ENCODE results near the gene LRRC25.
"Not testable (repeated sequence)": the region's sequence is repeated elsewhere in the genome, so short reads cannot be mapped to it uniquely, and the experiment has no call there.

The LRRC25 gene

GRCh38 chr19:18351544-18351943 is 45.9 kb downstream of the LRRC25 start:
- H3K27me3 ChIP-seq (ENCODE audit: control insufficient read depth, insufficient read depth, low read length), result no peaks in the 10 kb centered on the region
- no peaks in the 10 kb centered on the region for H3K9me3 ChIP-seq (ENCODE audit: control insufficient read depth, insufficient read depth, low read length)
- H3K4me3 ChIP-seq (ENCODE audit: low read depth, low read length), result no peak overlapping the region
- peaks cover 9% of the 10 kb centered on the region for H3K36me3 ChIP-seq (ENCODE audit: control insufficient read depth, insufficient read depth, low read length)
- no peak overlapping the region for H3K27ac ChIP-seq (ENCODE audit: low read depth, low read length)
- no peak overlapping the region for H3K9ac ChIP-seq (ENCODE audit: low read depth, low read length)
- H3K4me1 ChIP-seq (ENCODE audit: control insufficient read depth, insufficient read depth, low read length), result no peaks in the 10 kb centered on the region

- no peak overlapping the region for H3K9ac ChIP-seq (ENCODE audit: low read depth, low read length)
- H3K4me1 ChIP-seq (ENCODE audit: control insufficient read depth, insufficient read depth, low read length), result 0 out of 2 replicates have a peak, but pooled peaks cover 5% of the 10 kb centered on the region
- no peaks in the 10 kb centered on the region for H3K9me3 ChIP-seq (ENCODE audit: control insufficient read depth, insufficient read depth, low read length)
- H3K27ac ChIP-seq (ENCODE audit: low read depth, low read length), result no peak overlapping the region
- peaks cover under 1% of the 10 kb centered on the region; the same call in 1 of the 2 replicates for H3K36me3 ChIP-seq (ENCODE audit: control insufficient read depth, insufficient read depth, low read length)
- H3K4me3 ChIP-seq (ENCODE audit: low read depth, low read length), result no peak overlapping the region
- H3K27me3 ChIP-seq (ENCODE audit: control insufficient read depth, insufficient read depth, low read length), result no peaks in the 10 kb centered on the region
Observed at GRCh38 chr19:18350490-18350889, 46.9 kb downstream of the LRRC25 start.

- peaks cover 11% of the 10 kb centered on the region for H3K4me1 ChIP-seq (ENCODE audit: control insufficient read depth, insufficient read depth, low read length)
- no peak overlapping the region for H3K9ac ChIP-seq (ENCODE audit: low read depth, low read length)
- no peak overlapping the region for H3K4me3 ChIP-seq (ENCODE audit: low read depth, low read length)
- no peaks in the 10 kb centered on the region for H3K36me3 ChIP-seq (ENCODE audit: control insufficient read depth, insufficient read depth, low read length)
- H3K27me3 ChIP-seq (ENCODE audit: control insufficient read depth, insufficient read depth, low read length), result no peaks in the 10 kb centered on the region
- H3K27ac ChIP-seq (ENCODE audit: low read depth, low read length), result no peak overlapping the region
- H3K9me3 ChIP-seq (ENCODE audit: control insufficient read depth, insufficient read depth, low read length), result no peaks in the 10 kb centered on the region
Observed at GRCh38 chr19:18349524-18350128, 47.8 kb downstream of the LRRC25 start.

GRCh38 chr19:18348818-18349339 is 48.5 kb downstream of the LRRC25 start:
- H3K9ac ChIP-seq (ENCODE audit: low read depth, low read length); H3K4me3 ChIP-seq (ENCODE audit: low read depth, low read length): not testable (repeated sequence)
- peaks cover 18% of the 10 kb centered on the region for H3K4me1 ChIP-seq (ENCODE audit: control insufficient read depth, insufficient read depth, low read length)

GRCh38 chr19:18348171-18348570 is 49.3 kb downstream of the LRRC25 start:
- no peaks in the 10 kb centered on the region for H3K27me3 ChIP-seq (ENCODE audit: control insufficient read depth, insufficient read depth, low read length)
- peaks cover 2% of the 10 kb centered on the region for H3K36me3 ChIP-seq (ENCODE audit: control insufficient read depth, insufficient read depth, low read length)
- no peaks in the 10 kb centered on the region for H3K9me3 ChIP-seq (ENCODE audit: control insufficient read depth, insufficient read depth, low read length)
- H3K9ac ChIP-seq (ENCODE audit: low read depth, low read length), result no peak overlapping the region
- peaks cover 20% of the 10 kb centered on the region for H3K4me1 ChIP-seq (ENCODE audit: control insufficient read depth, insufficient read depth, low read length)
- H3K27ac ChIP-seq (ENCODE audit: low read depth, low read length), result no peak overlapping the region
- no peak overlapping the region for H3K4me3 ChIP-seq (ENCODE audit: low read depth, low read length)

More at GRCh38 chr19:18348818-18349339, 48.5 kb downstream of the LRRC25 start:
- H3K27me3 ChIP-seq (ENCODE audit: control insufficient read depth, insufficient read depth, low read length); H3K9me3 ChIP-seq (ENCODE audit: control insufficient read depth, insufficient read depth, low read length); H3K36me3 ChIP-seq (ENCODE audit: control insufficient read depth, insufficient read depth, low read length); H3K27ac ChIP-seq (ENCODE audit: low read depth, low read length): not testable (repeated sequence)

GRCh38 chr19:18346091-18346490 is 51.3 kb downstream of the LRRC25 start:
- Histone ChIP-seq H3K27me3 (ENCODE audit: control insufficient read depth, insufficient read depth, low read length) (no peaks in the 10 kb centered on the region), H3K27ac (ENCODE audit: low read depth, low read length) (peak overlapping the region; percentile 59), H3K9ac (ENCODE audit: low read depth, low read length) (no peak overlapping the region), H3K9me3 (ENCODE audit: control insufficient read depth, insufficient read depth, low read length) (no peaks in the 10 kb centered on the region), H3K4me1 (ENCODE audit: control insufficient read depth, insufficient read depth, low read length) (peaks cover 25% of the 10 kb centered on the region), H3K36me3 (ENCODE audit: control insufficient read depth, insufficient read depth, low read length) (peaks cover 3% of the 10 kb centered on the region), H3K4me3 (ENCODE audit: low read depth, low read length) (no peak overlapping the region)

- Histone ChIP-seq H3K9me3 (ENCODE audit: control insufficient read depth, insufficient read depth, low read length) (no peaks in the 10 kb centered on the region), H3K4me3 (ENCODE audit: low read depth, low read length) (no peak overlapping the region), H3K9ac (ENCODE audit: low read depth, low read length) (no peak overlapping the region), H3K27ac (ENCODE audit: low read depth, low read length) (no peak overlapping the region), H3K36me3 (ENCODE audit: control insufficient read depth, insufficient read depth, low read length) (peaks cover 3% of the 10 kb centered on the region), H3K4me1 (ENCODE audit: control insufficient read depth, insufficient read depth, low read length) (peaks cover 25% of the 10 kb centered on the region), H3K27me3 (ENCODE audit: control insufficient read depth, insufficient read depth, low read length) (no peaks in the 10 kb centered on the region)
Observed at GRCh38 chr19:18345296-18345695, 52.1 kb downstream of the LRRC25 start.

GRCh38 chr19:18344582-18344950 is 52.9 kb downstream of the LRRC25 start:
- peaks cover 25% of the 10 kb centered on the region for H3K4me1 ChIP-seq (ENCODE audit: control insufficient read depth, insufficient read depth, low read length)
- no peaks in the 10 kb centered on the region for H3K27me3 ChIP-seq (ENCODE audit: control insufficient read depth, insufficient read depth, low read length)
- peaks cover 3% of the 10 kb centered on the region for H3K36me3 ChIP-seq (ENCODE audit: control insufficient read depth, insufficient read depth, low read length)
- H3K9ac ChIP-seq (ENCODE audit: low read depth, low read length), result no peak overlapping the region
- no peaks in the 10 kb centered on the region for H3K9me3 ChIP-seq (ENCODE audit: control insufficient read depth, insufficient read depth, low read length)
- H3K27ac ChIP-seq (ENCODE audit: low read depth, low read length), result peak overlapping the region; percentile 72
- H3K4me3 ChIP-seq (ENCODE audit: low read depth, low read length), result no peak overlapping the region

- Histone ChIP-seq H3K9ac (ENCODE audit: low read depth, low read length) (no peak overlapping the region), H3K4me1 (ENCODE audit: control insufficient read depth, insufficient read depth, low read length) (peaks cover 25% of the 10 kb centered on the region), H3K36me3 (ENCODE audit: control insufficient read depth, insufficient read depth, low read length) (peaks cover 3% of the 10 kb centered on the region), H3K27me3 (ENCODE audit: control insufficient read depth, insufficient read depth, low read length) (no peaks in the 10 kb centered on the region), H3K9me3 (ENCODE audit: control insufficient read depth, insufficient read depth, low read length) (no peaks in the 10 kb centered on the region), H3K27ac (ENCODE audit: low read depth, low read length) (no peak overlapping the region), H3K4me3 (ENCODE audit: low read depth, low read length) (no peak overlapping the region)
Observed at GRCh38 chr19:18342090-18342632, 55.3 kb downstream of the LRRC25 start.

All from HUES48 (cell line).